ENCODE data around the gene B3GNT8. TPM values are rescaled to one million over a fixed set of nuclear protein-coding genes. Genes with fewer than 3 reads are reported as not detected.

B3GNT8 gene
- polyA plus RNA-seq, 1 donor from 2014 or later = not detected

GRCh38 chr19:41431426-41432386, 4.5 kb upstream of the B3GNT8 start:
- Histone ChIP-seq H4K20me1 (ENCODE audit: insufficient read depth) (no peaks in the 10 kb centered on the region), H3K9ac (ENCODE audit: low read length) (no peak overlapping the region), H3K9me2 (ENCODE audit: insufficient read depth, low read length) (no peaks in the 10 kb centered on the region), H3F3A (ENCODE audit: insufficient read depth, low read length, poor library complexity, severe bottlenecking) (no peaks in the 10 kb centered on the region), H3K79me2 (replicated peaks; ENCODE audit: insufficient read depth, low read length) (no peaks in the 10 kb centered on the region), H3K4me3 (ENCODE audit: low read length) (no peak overlapping the region), H3K4me2 (ENCODE audit: low read length) (no peak overlapping the region), H3K9me3 (ENCODE audit: low read length) (no peaks in the 10 kb centered on the region), H3K27ac (ENCODE audit: low read length) (no peak overlapping the region), H3K27me3 (ENCODE audit: insufficient read depth, low read depth, low read length) (no peaks in the 10 kb centered on the region), H3K36me3 (ENCODE audit: insufficient read depth, low read length) (no peaks in the 10 kb centered on the region), H2AFZ (ENCODE audit: low read depth, low read length) (no peak overlapping the region)
- TF ChIP-seq MXI1 (conservative IDR thresholded peaks at IDR 0.05; ENCODE audit: poor library complexity, severe bottlenecking) = no peak
- TF ChIP-seq EZH2 (IDR thresholded peaks at IDR 0.05; ENCODE audit: borderline replicate concordance, insufficient read depth, low read length, poor library complexity, severe bottlenecking) = no peak
- TF ChIP-seq TAF1 (IDR thresholded peaks at IDR 0.05; ENCODE audit: low read depth) = no peak
- TF ChIP-seq REST (IDR thresholded peaks at IDR 0.05; ENCODE audit: borderline replicate concordance) = no peak
- TF ChIP-seq SMC3 (conservative IDR thresholded peaks at IDR 0.05; ENCODE audit: poor library complexity) = no peak
- TF ChIP-seq POLR2AphosphoS5 (IDR thresholded peaks at IDR 0.05) = no peak
- no peak for TF ChIP-seq CTCF (IDR thresholded peaks at IDR 0.05; ENCODE audit: poor library complexity, severe bottlenecking)
- no peak for TF ChIP-seq EP300 (conservative IDR thresholded peaks at IDR 0.05; ENCODE audit: poor library complexity, severe bottlenecking)
- TF ChIP-seq RAD21 (conservative IDR thresholded peaks at IDR 0.05) = no peak

GRCh38 chr19:41430922-41431321, 3.7 kb upstream of the B3GNT8 start:
- no peak overlapping the region for H3K27ac ChIP-seq (ENCODE audit: low read length)

More at GRCh38 chr19:41430922-41431321, 3.7 kb upstream of the B3GNT8 start:
- no peak overlapping the region for H3K9ac ChIP-seq (ENCODE audit: low read length)
- no peak for TF ChIP-seq CTCF (IDR thresholded peaks at IDR 0.05; ENCODE audit: poor library complexity, severe bottlenecking)
- no peak for TF ChIP-seq EZH2 (IDR thresholded peaks at IDR 0.05; ENCODE audit: borderline replicate concordance, insufficient read depth, low read length, poor library complexity, severe bottlenecking)
- no peak for TF ChIP-seq REST (IDR thresholded peaks at IDR 0.05; ENCODE audit: borderline replicate concordance)
- no peaks in the 10 kb centered on the region for H3K27me3 ChIP-seq (ENCODE audit: insufficient read depth, low read depth, low read length)
- H3K79me2 ChIP-seq (replicated peaks; ENCODE audit: insufficient read depth, low read length) = no peaks in the 10 kb centered on the region
- no peaks in the 10 kb centered on the region for H3K9me2 ChIP-seq (ENCODE audit: insufficient read depth, low read length)
- H3F3A ChIP-seq (ENCODE audit: insufficient read depth, low read length, poor library complexity, severe bottlenecking) = no peaks in the 10 kb centered on the region
- H3K9me3 ChIP-seq (ENCODE audit: low read length) = no peaks in the 10 kb centered on the region
- no peak overlapping the region for H3K4me2 ChIP-seq (ENCODE audit: low read length)
- H3K4me3 ChIP-seq (ENCODE audit: low read length) = no peak overlapping the region
- no peaks in the 10 kb centered on the region for H4K20me1 ChIP-seq (ENCODE audit: insufficient read depth)
- no peak overlapping the region for H2AFZ ChIP-seq (ENCODE audit: low read depth, low read length)
- H3K36me3 ChIP-seq (ENCODE audit: insufficient read depth, low read length) = no peaks in the 10 kb centered on the region

All from neural cell (in vitro differentiated cells).